ENCODE results near the gene TTPAL.
"Not testable (repeated sequence)": the region's sequence is repeated elsewhere in the genome, so short reads cannot be mapped to it uniquely, and the experiment has no call there.

TTPAL gene

GRCh38 chr20:44467289-44467883 is 8.3 kb upstream of the TTPAL start:
- Histone ChIP-seq H3K4me1 (ENCODE audit: control insufficient read depth in 1 of 2, insufficient read depth in 1 of 2, low read depth in 1 of 2, low read length in 1 of 2) (no peaks in the 10 kb centered on the region), H3K9me3 (no peaks in the 10 kb centered on the region), H3K4me3 (ENCODE audit: low read depth in 1 of 2, low read length in 1 of 2) (no peak overlapping the region), H3K36me3 (no peaks in the 10 kb centered on the region), H3K27me3 (no peaks in the 10 kb centered on the region), H3K27ac (no peak overlapping the region)
- TF ChIP-seq CTCF (IDR thresholded peaks at IDR 0.05), result no peak

GRCh38 chr20:44468044-44468782 is 7.5 kb upstream of the TTPAL start:
- Histone ChIP-seq H3K27me3 (no peaks in the 10 kb centered on the region), H3K9me3 (no peaks in the 10 kb centered on the region), H3K27ac (no peak overlapping the region), H3K4me1 (ENCODE audit: control insufficient read depth in 1 of 2, insufficient read depth in 1 of 2, low read depth in 1 of 2, low read length in 1 of 2) (no peaks in the 10 kb centered on the region), H3K4me3 (ENCODE audit: low read depth in 1 of 2, low read length in 1 of 2) (no peak overlapping the region), H3K36me3 (no peaks in the 10 kb centered on the region)
- TF ChIP-seq CTCF (IDR thresholded peaks at IDR 0.05), result no peak

GRCh38 chr20:44470327-44470726 is 5.3 kb upstream of the TTPAL start:
- Histone ChIP-seq H3K36me3 (no peaks in the 10 kb centered on the region), H3K27ac (no peak overlapping the region), H3K9me3 (no peaks in the 10 kb centered on the region), H3K4me1 (ENCODE audit: control insufficient read depth in 1 of 2, insufficient read depth in 1 of 2, low read depth in 1 of 2, low read length in 1 of 2) (peaks cover 4 to 5% of the 10 kb centered on the region in 2 experiments), H3K27me3 (no peaks in the 10 kb centered on the region), H3K4me3 (ENCODE audit: low read depth in 1 of 2, low read length in 1 of 2) (no peak overlapping the region)
- no peak for TF ChIP-seq CTCF (IDR thresholded peaks at IDR 0.05)

- no peak overlapping the region for H3K27ac ChIP-seq
- peaks cover 12% of the 10 kb centered on the region in 2 experiments for H3K4me1 ChIP-seq (ENCODE audit: control insufficient read depth in 1 of 2, insufficient read depth in 1 of 2, low read depth in 1 of 2, low read length in 1 of 2)
- H3K4me3 ChIP-seq (ENCODE audit: low read depth in 1 of 2, low read length in 1 of 2), result no peak overlapping the region
- H3K36me3 ChIP-seq, result no peaks in the 10 kb centered on the region
- no peaks in the 10 kb centered on the region for H3K27me3 ChIP-seq
- TF ChIP-seq CTCF (IDR thresholded peaks at IDR 0.05), result no peak
- H3K9me3 ChIP-seq, result no peaks in the 10 kb centered on the region
These were observed 4.2 kb upstream of the TTPAL start for GRCh38 chr20:44471481-44471882.

- H3K27ac ChIP-seq; H3K9me3 ChIP-seq; H3K36me3 ChIP-seq; H3K4me3 ChIP-seq (ENCODE audit: low read depth in 1 of 2, low read length in 1 of 2); H3K27me3 ChIP-seq: not testable (repeated sequence)
- peaks cover 20% of the 10 kb centered on the region in 2 experiments for H3K4me1 ChIP-seq (ENCODE audit: control insufficient read depth in 1 of 2, insufficient read depth in 1 of 2, low read depth in 1 of 2, low read length in 1 of 2)
These were observed 3.4 kb upstream of the TTPAL start for GRCh38 chr20:44472283-44472682.

GRCh38 chr20:44475372-44475693 is 341 bp upstream of the TTPAL start:
- peak overlapping the region; percentile 91 for H3K27ac ChIP-seq
- no peaks in the 10 kb centered on the region for H3K9me3 ChIP-seq
- TF ChIP-seq CTCF (IDR thresholded peaks at IDR 0.05), result no peak
- H3K36me3 ChIP-seq, result peaks cover 9% of the 10 kb centered on the region
- no peaks in the 10 kb centered on the region for H3K27me3 ChIP-seq
- H3K4me1 ChIP-seq (ENCODE audit: control insufficient read depth in 1 of 2, insufficient read depth in 1 of 2, low read depth in 1 of 2, low read length in 1 of 2), result peaks cover 31 to 32% of the 10 kb centered on the region in 2 experiments
- peak overlapping the region; percentile 84 to 89 for H3K4me3 ChIP-seq (ENCODE audit: low read depth in 1 of 2, low read length in 1 of 2)

Data from neutrophil (primary cell).